Measurements from ENCODE around the gene TMEM79. TPM values are rescaled to one million over a fixed set of nuclear protein-coding genes. Genes with fewer than 3 reads are reported as not detected.

The TMEM79 gene
- total RNA-seq, 1 experiment from 2014 or later = 5.5 TPM

DNA sequence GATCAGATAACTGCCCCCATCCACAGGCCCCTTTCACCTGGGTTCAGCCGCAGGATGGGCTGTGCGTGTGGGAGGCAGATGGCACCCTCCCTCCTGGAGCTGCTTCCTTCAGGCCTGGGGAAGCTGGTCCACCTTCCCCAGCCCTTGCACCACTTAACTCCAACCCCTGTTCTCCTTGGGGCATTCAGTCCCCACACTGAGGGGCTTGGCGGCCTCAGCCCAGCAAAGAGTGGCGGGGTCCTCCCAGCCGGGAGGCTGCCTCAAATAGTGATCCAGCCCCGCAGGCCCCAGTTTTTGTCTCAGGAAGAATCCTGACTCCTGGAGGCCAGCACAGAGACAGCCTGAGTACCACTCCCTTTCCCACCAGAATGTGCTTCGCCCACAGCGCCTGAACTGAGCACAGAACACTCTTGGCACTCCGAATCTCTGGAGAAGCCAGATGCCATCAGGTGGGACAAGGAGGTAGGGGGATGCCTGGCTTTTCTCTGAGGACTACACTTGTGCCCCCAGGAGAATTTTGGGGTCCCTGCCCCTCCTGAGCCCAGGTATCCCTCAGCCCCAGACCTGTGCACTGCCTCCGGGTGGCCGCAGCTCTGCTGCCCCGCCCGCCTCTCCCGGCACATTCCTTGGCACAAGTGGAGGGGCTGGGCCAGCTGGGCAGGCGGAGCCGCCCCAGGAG lies 37.2 kb upstream of the TMEM79 start:
- H3K36me3 ChIP-seq (ENCODE audit: control insufficient read depth, insufficient read depth, low read length) = no peaks in the 10 kb centered on the region; the same call in 1 of the 2 replicates
- in situ Hi-C loops (cut with HindIII; ENCODE audit: low pct_unique_long_range_greater_than_20kb, low sequenced_read_pairs) = no loop called here
- CTCF ChIA-PET = no interaction called here
- H3K4me3 ChIP-seq (ENCODE audit: low read depth in 2 of 2, low read length in 2 of 2) = no peak overlapping the region
- H3K9me3 ChIP-seq (ENCODE audit: control insufficient read depth, insufficient read depth, low read depth, low read length) = no peaks in the 10 kb centered on the region
- peaks cover 9% of the 10 kb centered on the region for H3K4me1 ChIP-seq (ENCODE audit: control insufficient read depth, insufficient read depth, low read length)
- H3K27me3 ChIP-seq (ENCODE audit: control insufficient read depth, insufficient read depth, low read length) = no peaks in the 10 kb centered on the region
- no peak overlapping the region for H3K27ac ChIP-seq (ENCODE audit: low read length)
- no peak for DNase-seq (ENCODE audit: low read depth, low spot score)
- ATAC-seq = peak; percentile 39
- POLR2A ChIA-PET = interaction anchor here (0.5 kb wide), 1 partner anchor 22 kb away, joined by 3 read pairs; no protein-coding TSS in a partner anchor
- intact Hi-C loops (cut with micrococcal nuclease; ENCODE audit: unreplicated experiment) = no loop called here
- BruUV-seq (replicated peaks) = no TSS peak
- TF ChIP-seq TCF7L2 (IDR thresholded peaks at IDR 0.05; ENCODE audit: low read depth, low read length) (no peak), SIN3A (IDR thresholded peaks at IDR 0.05; ENCODE audit: borderline replicate concordance, insufficient read depth, low read depth, low read length) (no peak), POLR2AphosphoS5 (IDR thresholded peaks at IDR 0.05; ENCODE audit: low read depth, low read length) (peak; percentile 17; the same call in 1 of the 2 replicates)
- TF ChIP-seq, protein P1, sequence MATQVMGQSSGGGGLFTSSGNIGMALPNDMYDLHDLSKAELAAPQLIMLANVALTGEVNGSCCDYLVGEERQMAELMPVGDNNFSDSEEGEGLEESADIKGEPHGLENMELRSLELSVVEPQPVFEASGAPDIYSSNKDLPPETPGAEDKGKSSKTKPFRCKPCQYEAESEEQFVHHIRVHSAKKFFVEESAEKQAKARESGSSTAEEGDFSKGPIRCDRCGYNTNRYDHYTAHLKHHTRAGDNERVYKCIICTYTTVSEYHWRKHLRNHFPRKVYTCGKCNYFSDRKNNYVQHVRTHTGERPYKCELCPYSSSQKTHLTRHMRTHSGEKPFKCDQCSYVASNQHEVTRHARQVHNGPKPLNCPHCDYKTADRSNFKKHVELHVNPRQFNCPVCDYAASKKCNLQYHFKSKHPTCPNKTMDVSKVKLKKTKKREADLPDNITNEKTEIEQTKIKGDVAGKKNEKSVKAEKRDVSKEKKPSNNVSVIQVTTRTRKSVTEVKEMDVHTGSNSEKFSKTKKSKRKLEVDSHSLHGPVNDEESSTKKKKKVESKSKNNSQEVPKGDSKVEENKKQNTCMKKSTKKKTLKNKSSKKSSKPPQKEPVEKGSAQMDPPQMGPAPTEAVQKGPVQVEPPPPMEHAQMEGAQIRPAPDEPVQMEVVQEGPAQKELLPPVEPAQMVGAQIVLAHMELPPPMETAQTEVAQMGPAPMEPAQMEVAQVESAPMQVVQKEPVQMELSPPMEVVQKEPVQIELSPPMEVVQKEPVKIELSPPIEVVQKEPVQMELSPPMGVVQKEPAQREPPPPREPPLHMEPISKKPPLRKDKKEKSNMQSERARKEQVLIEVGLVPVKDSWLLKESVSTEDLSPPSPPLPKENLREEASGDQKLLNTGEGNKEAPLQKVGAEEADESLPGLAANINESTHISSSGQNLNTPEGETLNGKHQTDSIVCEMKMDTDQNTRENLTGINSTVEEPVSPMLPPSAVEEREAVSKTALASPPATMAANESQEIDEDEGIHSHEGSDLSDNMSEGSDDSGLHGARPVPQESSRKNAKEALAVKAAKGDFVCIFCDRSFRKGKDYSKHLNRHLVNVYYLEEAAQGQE (IDR thresholded peaks at IDR 0.05; ENCODE audit: insufficient read depth in 1 of 2, low read depth in 2 of 2, low read length in 1 of 2) = no peak

GRCh38 chr1:156247460-156248322 lies 36.4 kb upstream of the TMEM79 start, which contains the start of gene PAQR6:
PAQR6 (minus strand) TSS chr1:156248056; CDS start chr1:156246731, 1,325 bp downstream.
- no peaks in the 10 kb centered on the region; the same call in none of the 2 replicates for H3K36me3 ChIP-seq (ENCODE audit: control insufficient read depth, insufficient read depth, low read length)
- BruUV-seq (replicated peaks) = no TSS peak
- peaks cover 9% of the 10 kb centered on the region for H3K4me1 ChIP-seq (ENCODE audit: control insufficient read depth, insufficient read depth, low read length)
- TF ChIP-seq POLR2AphosphoS5 (IDR thresholded peaks at IDR 0.05; ENCODE audit: low read depth, low read length) = peak; percentile 17; the same call in 1 of the 2 replicates
- no peak for TF ChIP-seq SIN3A (IDR thresholded peaks at IDR 0.05; ENCODE audit: borderline replicate concordance, insufficient read depth, low read depth, low read length)
- TF ChIP-seq, protein P1 (IDR thresholded peaks at IDR 0.05; ENCODE audit: insufficient read depth in 1 of 2, low read depth in 2 of 2, low read length in 1 of 2) = no peak
- TF ChIP-seq CTCF (IDR thresholded peaks at IDR 0.05) = no peak
- intact Hi-C loops (cut with micrococcal nuclease; ENCODE audit: unreplicated experiment) = no loop called here
- H3K27ac ChIP-seq (ENCODE audit: low read length) = no peak within 1 kb of the TSS
- no peak within 1 kb of the TSS for H3K4me3 ChIP-seq (ENCODE audit: low read depth in 2 of 2, low read length in 2 of 2)
- H3K9me3 ChIP-seq (ENCODE audit: control insufficient read depth, insufficient read depth, low read depth, low read length) = no peaks in the 10 kb centered on the region
- ChIA-PET CTCF (interaction anchor here (0.9 to 1.1 kb wide), 2 partner anchors 12 to 23 kb away, joined by 3 to 15 read pairs; no protein-coding TSS in a partner anchor), POLR2A (interaction anchor here (0.6 kb wide), 1 partner anchor 23 kb away, joined by 6 read pairs; no protein-coding TSS in a partner anchor)
- ATAC-seq (peak; percentile 46), DNase-seq (ENCODE audit: low read depth, low spot score) (no peak)
- no peaks in the 10 kb centered on the region for H3K27me3 ChIP-seq (ENCODE audit: control insufficient read depth, insufficient read depth, low read length)
- in situ Hi-C loops (cut with HindIII; ENCODE audit: low pct_unique_long_range_greater_than_20kb, low sequenced_read_pairs) = no loop called here

Measured in Panc1 (cell line).